Body of pancreas (tissue), 4 donors: Measurements from ENCODE around the gene IL4I1. TPM values are rescaled to one million over a fixed set of nuclear protein-coding genes. Genes with fewer than 3 reads are reported as not detected.

ENCODE experiments used
- ATAC-seq: fragments of 150-250 bp; one replicate; pipeline ENCODE4 v1.9.1; 2016
- DNase-seq, 4 donors: peaks; one replicate each; pipeline ENCODE4 v3.0.0-alpha.2; 2019
- H3K27ac ChIP-seq, 4 donors: fragments of 200-600 bp; sonication (generic); 1 replicate in 3 of 4; 2 replicates in 1 of 4; pipeline versions ENCODE4 v1.5.1 to v1.6.1; 2016 to 2019; ENCODE audit warnings: mild to moderate bottlenecking in 1 of 4, mixed read lengths in 1 of 4, moderate library complexity in 1 of 4
- H3K27me3 ChIP-seq, 2 donors: fragments of 200-600 bp; sonication (generic); one replicate each; pipeline ENCODE4 v1.6.0; 2016; ENCODE audit warnings: mild to moderate bottlenecking in 1 of 2
- H3K36me3 ChIP-seq, 2 donors: fragments of 200-600 bp; sonication (generic); replicated peaks in 1 of 2; 2 replicates each; pipeline ENCODE4 v1.5.1; 2016; ENCODE audit warnings: low read depth in 2 of 2; ENCODE audit not compliant: insufficient read depth in 1 of 2
- H3K4me1 ChIP-seq: fragments of 200-600 bp; sonication (generic); one replicate; pipeline ENCODE4 v1.6.0; 2016
- H3K4me3 ChIP-seq, 2 donors: fragments of 200-600 bp; sonication (generic); 1 replicate in 1 of 2; 2 replicates in 1 of 2; pipeline ENCODE4 v1.5.1; 2016 to 2019
- H3K9me3 ChIP-seq, 3 donors: fragments of 200-600 bp; sonication (generic); 1 replicate in 2 of 3; 2 replicates in 1 of 3; pipeline ENCODE4 v1.5.1; 2016
- POLR2A ChIP-seq, 3 donors: fragments of 450-650 bp; IDR thresholded peaks; one replicate each; pipeline ENCODE4 v1.6.1; 2016; ENCODE audit warnings: antibody characterized with exemption in 3 of 3, mild to moderate bottlenecking in 2 of 3
- WGBS, 2 donors: methylation state at CpG; one replicate each; pipeline ENCODE4 v1.1.5; 2017; 5-methylcytosine and 5-hydroxymethylcytosine counted together
- intact Hi-C: fragments of 100-400 bp; cut with DNase I; formaldehyde crosslinking; loops from one replicate; pipeline ENCODE4 v1.15.1; 2023
- total RNA-seq, 2 donors: library from RNA; depleted of rRNA; stranded (reverse); fragments of >200 nt; gene quantifications; one replicate each; pipeline ENCODE4 v1.1.0, GENCODE V29; 2016
- TF ChIP-seq, protein P1 (sequence below), 7 experiments: fragments of 450-650 bp in 4 of 7; fragments of 200-600 bp in 3 of 7; sonication (generic) in 3 of 7; IDR thresholded peaks; one replicate each; pipeline ENCODE4 v1.5.1; 2016 to 2019; ENCODE audit warnings: antibody characterized with exemption in 7 of 7

The IL4I1 gene
- total RNA-seq, 2 donors from 2014 or later = 0.52 TPM; not detected in 1

DNA sequence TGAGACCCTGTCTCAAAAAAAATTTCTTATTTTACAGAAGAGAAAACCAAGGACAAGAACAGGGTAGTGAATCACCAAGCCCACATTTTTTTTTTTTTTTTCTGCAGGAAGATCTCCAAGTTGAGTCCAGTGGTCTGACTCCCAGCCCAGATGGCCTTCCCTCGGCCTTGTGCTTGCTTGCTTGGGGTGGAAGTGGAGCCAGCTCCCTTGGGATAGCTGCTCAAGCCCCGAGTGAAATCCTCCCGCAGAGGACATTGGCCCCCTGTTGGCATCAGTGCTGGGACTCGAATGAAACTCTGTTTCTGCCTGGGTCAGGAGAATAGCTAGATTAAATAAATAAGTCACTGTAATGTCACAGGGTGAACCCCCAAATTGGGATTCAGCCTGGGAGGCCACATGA is 42.0 kb upstream of the IL4I1 start:
- no peak for ATAC-seq
- H3K4me3 ChIP-seq = no peak overlapping the region
- no peaks in the 10 kb centered on the region for H3K36me3 ChIP-seq
- no peaks in the 10 kb centered on the region for H3K9me3 ChIP-seq
- WGBS, 2 donors = 49 to 64% methylated on average over 4 of the region's 4 CpGs
- H3K27me3 ChIP-seq = no peaks in the 10 kb centered on the region
- TF ChIP-seq POLR2A (IDR thresholded peaks at IDR 0.05) = no peak
- TF ChIP-seq, protein P1, sequence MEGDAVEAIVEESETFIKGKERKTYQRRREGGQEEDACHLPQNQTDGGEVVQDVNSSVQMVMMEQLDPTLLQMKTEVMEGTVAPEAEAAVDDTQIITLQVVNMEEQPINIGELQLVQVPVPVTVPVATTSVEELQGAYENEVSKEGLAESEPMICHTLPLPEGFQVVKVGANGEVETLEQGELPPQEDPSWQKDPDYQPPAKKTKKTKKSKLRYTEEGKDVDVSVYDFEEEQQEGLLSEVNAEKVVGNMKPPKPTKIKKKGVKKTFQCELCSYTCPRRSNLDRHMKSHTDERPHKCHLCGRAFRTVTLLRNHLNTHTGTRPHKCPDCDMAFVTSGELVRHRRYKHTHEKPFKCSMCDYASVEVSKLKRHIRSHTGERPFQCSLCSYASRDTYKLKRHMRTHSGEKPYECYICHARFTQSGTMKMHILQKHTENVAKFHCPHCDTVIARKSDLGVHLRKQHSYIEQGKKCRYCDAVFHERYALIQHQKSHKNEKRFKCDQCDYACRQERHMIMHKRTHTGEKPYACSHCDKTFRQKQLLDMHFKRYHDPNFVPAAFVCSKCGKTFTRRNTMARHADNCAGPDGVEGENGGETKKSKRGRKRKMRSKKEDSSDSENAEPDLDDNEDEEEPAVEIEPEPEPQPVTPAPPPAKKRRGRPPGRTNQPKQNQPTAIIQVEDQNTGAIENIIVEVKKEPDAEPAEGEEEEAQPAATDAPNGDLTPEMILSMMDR (IDR thresholded peaks at IDR 0.05) = no peak
- intact Hi-C loops = no loop called here
- peaks cover 47% of the 10 kb centered on the region for H3K4me1 ChIP-seq
- peak overlapping the region in 1 of 4 donors; percentile 64 for H3K27ac ChIP-seq
- DNase-seq = no peak

DNA sequence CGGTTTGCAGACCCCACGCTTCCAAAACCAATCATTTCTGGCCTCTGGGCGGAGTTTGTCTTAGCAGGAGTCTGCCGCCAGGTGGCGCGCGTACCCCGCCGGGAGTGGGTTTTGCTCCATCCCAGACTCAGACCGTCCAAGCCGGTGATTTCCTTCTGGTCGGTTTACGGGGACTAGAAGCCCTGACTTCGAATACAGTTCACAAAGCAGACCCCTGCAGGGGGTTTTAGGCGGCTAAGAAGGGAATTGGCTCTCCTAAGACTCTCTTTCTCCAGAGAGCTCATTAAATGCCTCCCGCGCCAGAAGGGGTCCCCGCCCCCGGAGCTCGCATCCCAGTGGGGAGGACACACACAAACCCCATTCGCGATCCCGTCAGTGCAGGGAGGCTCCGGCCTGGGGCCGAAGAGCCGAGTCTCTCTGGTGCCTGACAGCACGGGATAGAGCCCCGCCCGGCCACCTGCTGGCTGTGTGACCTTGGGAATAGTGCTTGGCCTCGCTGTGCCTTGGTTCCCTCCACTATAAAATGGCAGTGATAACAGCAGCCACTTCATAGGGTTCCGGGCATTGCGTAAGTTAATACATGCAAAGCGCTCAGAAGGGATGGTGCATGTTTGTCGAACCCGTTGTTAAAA is 41.2 kb upstream of the IL4I1 start:
- Histone ChIP-seq H3K4me1 (peaks cover 47% of the 10 kb centered on the region), H3K27me3 (no peaks in the 10 kb centered on the region), H3K36me3 (no peaks in the 10 kb centered on the region), H3K9me3 (no peaks in the 10 kb centered on the region), H3K27ac (peak overlapping the region in 2 of 4 donors; percentile 51 to 64), H3K4me3 (no peak overlapping the region)
- DNase-seq (peak; percentile 78 to 85 (median 80)), ATAC-seq (peak; percentile 88)
- TF ChIP-seq POLR2A (IDR thresholded peaks at IDR 0.05) = no peak
- TF ChIP-seq, protein P1 (IDR thresholded peaks at IDR 0.05) = peak; percentile 87 to 97 (median 95)
- intact Hi-C loops = no loop called here
- 8 to 20% methylated on average over 1 to 35 of the region's 35 CpGs for WGBS, 2 donors

DNA sequence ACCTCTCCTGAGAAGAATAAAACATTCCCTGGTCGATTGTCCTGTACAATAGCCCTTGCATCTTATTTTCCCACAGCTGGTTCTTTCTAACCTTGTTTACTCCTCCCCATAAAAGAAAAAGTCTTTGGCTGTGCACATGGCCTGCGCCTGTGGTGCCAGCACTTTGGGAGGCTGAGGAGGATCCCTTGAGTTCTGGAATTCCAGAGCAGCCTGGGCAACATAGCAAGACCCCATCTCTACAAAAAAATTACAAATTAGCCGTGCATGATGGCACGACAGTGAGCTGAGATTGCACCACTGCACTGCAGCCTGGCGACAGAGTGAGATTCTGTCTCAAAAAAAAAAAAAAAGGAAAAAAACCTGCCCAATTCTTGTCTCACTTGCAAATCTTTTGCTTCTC is 39.9 kb upstream of the IL4I1 start:
- Histone ChIP-seq H3K27ac (no peak overlapping the region), H3K9me3 (no peaks in the 10 kb centered on the region), H3K27me3 (no peaks in the 10 kb centered on the region), H3K4me3 (no peak overlapping the region), H3K36me3 (no peaks in the 10 kb centered on the region), H3K4me1 (peaks cover 37% of the 10 kb centered on the region)
- 61 to 74% methylated on average over 5 of the region's 5 CpGs for WGBS, 2 donors
- intact Hi-C loops = no loop called here
- no peak for ATAC-seq
- no peak for DNase-seq
- TF ChIP-seq, protein P1 (IDR thresholded peaks at IDR 0.05) = no peak
- no peak for TF ChIP-seq POLR2A (IDR thresholded peaks at IDR 0.05)

DNA sequence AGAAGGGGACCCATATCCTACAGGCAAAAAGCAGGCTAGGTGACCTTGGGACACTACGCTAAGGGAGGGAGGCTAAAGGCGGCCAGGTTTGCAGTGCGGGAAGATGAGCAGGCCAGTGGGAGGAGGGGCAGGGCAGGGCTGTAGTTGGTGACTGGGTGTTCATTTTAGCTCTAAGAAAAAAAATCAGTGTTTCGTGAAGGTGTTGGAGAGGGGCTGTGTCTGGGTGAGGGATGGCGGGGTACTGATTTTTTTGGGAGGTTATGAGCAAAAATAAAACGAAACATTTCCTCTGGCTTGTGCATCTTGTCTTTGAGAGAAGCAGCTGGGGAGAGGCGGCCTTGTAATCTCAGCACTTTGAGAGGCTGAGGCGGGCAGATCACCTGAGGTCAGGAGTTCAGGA is 37.0 kb upstream of the IL4I1 start:
- WGBS, 2 donors = 77 to 84% methylated on average over 7 to 8 of the region's 8 CpGs
- H3K4me3 ChIP-seq = no peak overlapping the region
- intact Hi-C loops = loop anchor here (5.0 kb wide), 1 partner anchor 44 kb away; no protein-coding TSS in a partner anchor
- H3K27me3 ChIP-seq = no peaks in the 10 kb centered on the region
- H3K4me1 ChIP-seq = peaks cover 21% of the 10 kb centered on the region
- no peak overlapping the region for H3K27ac ChIP-seq
- no peaks in the 10 kb centered on the region for H3K36me3 ChIP-seq
- TF ChIP-seq, protein P1 (IDR thresholded peaks at IDR 0.05) = no peak
- TF ChIP-seq POLR2A (IDR thresholded peaks at IDR 0.05) = no peak
- no peaks in the 10 kb centered on the region for H3K9me3 ChIP-seq
- ATAC-seq (no peak), DNase-seq (no peak)

DNA sequence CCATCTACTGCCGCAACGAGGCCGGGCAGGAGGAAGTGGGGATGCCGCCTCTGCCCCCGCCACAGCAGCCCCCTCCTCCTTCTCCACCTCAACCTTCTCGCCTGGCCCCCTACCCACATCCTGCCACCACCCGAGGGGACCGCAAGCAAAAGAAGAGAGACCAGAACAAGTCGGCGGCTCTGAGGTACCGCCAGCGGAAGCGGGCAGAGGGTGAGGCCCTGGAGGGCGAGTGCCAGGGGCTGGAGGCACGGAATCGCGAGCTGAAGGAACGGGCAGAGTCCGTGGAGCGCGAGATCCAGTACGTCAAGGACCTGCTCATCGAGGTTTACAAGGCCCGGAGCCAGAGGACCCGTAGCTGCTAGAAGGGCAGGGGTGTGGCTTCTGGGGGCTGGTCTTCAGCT is 36.0 kb upstream of the IL4I1 start:
- TF ChIP-seq, protein P1 (IDR thresholded peaks at IDR 0.05) = no peak
- no peak for TF ChIP-seq POLR2A (IDR thresholded peaks at IDR 0.05)
- Histone ChIP-seq H3K36me3 (no peaks in the 10 kb centered on the region), H3K4me1 (peaks cover 21% of the 10 kb centered on the region), H3K27me3 (no peaks in the 10 kb centered on the region), H3K27ac (no peak overlapping the region), H3K9me3 (no peaks in the 10 kb centered on the region), H3K4me3 (no peak overlapping the region)
- intact Hi-C loops = loop anchor here (5.0 kb wide), 1 partner anchor 45 kb away; no protein-coding TSS in a partner anchor
- no peak for DNase-seq
- 81 to 94% methylated on average over 23 to 25 of the region's 25 CpGs for WGBS, 2 donors
- ATAC-seq = no peak
